Ecto neural progenitor cell (in vitro differentiated cells): Measurements from ENCODE around the gene PDYN.
"Not testable (repeated sequence)": the region's sequence is repeated elsewhere in the genome, so short reads cannot be mapped to it uniquely, and the experiment has no call there.

ENCODE experiments used
- DNase-seq: peaks from one replicate; pipeline ENCODE4 v3.0.0-alpha.2; 2018; ENCODE audit warnings: low spot score

The PDYN gene

GRCh38 chr20:1993986-1994385 is at the start of gene PDYN:
PDYN (minus strand) TSS chr20:1994058; CDS start chr20:1983084, 10,974 bp downstream.
- peak; percentile 54 for DNase-seq

DNA sequence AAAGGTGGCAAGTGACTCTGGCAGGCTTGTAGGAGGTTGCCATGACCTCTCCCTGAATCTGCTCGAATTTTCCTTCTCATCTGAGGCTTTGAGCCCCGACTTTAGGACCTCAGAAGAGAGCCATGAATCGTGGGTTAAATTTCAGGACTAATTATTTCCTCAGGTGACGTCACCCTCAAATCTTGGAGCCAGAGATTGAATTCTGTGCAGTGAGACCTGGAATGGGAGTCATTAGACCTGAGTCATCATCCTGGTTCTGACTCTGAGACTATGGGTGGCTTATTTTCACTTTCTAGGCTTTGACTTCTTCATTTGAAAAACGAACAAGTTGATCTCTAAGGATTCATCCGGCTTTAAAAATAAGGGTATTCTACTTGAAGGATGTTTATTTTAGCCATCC is 48.5 kb upstream of the PDYN start:
- no peak for DNase-seq

DNA sequence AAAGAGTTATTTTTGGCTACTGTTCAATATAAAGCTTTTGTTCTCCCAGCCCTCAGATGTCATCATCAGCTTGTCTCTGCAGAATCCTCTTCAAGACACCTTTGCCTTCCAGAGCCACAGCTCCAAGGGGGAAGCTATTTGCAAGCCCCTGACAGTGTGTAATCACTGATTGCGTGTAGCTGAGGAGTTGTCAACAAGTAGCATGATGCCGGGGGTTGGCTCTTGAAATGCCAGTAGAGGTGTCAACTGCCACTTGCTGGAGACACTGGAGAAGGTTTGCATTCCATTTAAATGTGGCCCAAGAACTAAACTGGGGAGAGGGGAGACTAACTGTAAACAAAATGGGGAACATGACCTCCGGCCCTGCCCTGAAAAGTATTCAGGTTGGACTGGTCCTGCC is 44.3 kb upstream of the PDYN start:
- no peak for DNase-seq

- DNase-seq, result no peak
Observed at GRCh38 chr20:2037296-2037914, 43.5 kb upstream of the PDYN start.

- DNase-seq, result not testable (repeated sequence)
Observed at GRCh38 chr20:2036357-2036756, 42.5 kb upstream of the PDYN start.

GRCh38 chr20:2032168-2032567 is 38.3 kb upstream of the PDYN start:
- peak; percentile 62 for DNase-seq

DNA sequence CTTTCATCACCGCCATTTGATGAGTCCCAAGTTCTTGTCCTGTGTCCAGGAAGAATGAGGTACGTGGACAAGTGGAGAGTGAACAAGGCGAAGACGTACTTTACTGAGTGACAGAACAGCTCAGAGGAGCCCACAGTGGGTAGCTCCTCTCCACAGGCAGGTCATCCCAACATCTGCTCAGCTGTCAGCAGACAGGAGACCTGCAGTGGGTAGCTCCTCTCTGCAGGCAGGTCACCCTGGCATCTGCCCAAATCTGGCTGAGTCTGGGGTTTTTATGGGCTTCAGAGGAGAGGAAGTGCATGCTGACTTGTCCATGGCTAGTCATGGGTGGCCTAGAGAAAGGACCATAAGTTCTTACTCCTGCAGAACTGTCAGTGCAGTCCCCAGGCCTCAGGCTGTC is 32.7 kb upstream of the PDYN start:
- no peak for DNase-seq

- DNase-seq, result no peak
Observed at GRCh38 chr20:2026004-2026403, 32.1 kb upstream of the PDYN start.

DNA sequence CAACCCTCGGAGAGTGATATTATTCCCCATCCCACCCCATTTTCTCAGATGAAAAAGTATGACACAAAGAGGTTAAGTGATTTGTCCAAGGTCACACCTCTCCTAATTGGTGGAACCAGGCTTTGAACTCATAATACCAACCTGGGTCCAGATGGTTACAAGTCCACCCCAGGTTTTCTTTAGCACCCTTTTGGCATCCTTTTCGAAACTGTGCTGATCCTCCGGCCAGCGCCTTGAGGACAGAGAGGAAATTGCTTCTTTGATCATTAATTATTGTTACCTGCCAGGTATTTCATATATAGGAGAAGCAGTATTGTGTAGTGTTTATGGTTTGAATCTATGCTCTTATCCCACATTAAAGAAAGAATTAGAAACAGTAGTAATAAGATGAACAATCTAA is 29.3 kb upstream of the PDYN start:
- DNase-seq, result no peak

DNA sequence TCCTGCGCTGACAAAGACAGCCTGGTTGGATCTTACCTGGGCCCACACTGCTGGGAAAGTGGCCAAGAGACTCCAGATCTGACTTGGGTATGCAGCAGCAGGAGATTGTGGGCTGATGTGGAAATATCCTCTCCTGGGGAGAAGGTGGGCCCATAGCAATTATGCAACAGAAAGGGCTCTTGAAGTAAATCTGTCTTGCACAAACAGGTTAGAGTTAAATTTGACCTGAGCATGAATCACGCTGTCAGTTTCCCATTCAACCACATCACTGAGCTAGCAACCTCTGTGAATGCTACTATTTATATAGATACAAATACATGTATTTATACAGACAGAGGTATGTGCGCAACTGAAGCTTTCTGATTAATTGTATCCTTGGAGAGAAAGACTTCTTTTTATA is 28.3 kb upstream of the PDYN start:
- DNase-seq, result peak; percentile 14

- DNase-seq, result no peak
Observed at GRCh38 chr20:2010533-2010932, 16.7 kb upstream of the PDYN start.

DNA sequence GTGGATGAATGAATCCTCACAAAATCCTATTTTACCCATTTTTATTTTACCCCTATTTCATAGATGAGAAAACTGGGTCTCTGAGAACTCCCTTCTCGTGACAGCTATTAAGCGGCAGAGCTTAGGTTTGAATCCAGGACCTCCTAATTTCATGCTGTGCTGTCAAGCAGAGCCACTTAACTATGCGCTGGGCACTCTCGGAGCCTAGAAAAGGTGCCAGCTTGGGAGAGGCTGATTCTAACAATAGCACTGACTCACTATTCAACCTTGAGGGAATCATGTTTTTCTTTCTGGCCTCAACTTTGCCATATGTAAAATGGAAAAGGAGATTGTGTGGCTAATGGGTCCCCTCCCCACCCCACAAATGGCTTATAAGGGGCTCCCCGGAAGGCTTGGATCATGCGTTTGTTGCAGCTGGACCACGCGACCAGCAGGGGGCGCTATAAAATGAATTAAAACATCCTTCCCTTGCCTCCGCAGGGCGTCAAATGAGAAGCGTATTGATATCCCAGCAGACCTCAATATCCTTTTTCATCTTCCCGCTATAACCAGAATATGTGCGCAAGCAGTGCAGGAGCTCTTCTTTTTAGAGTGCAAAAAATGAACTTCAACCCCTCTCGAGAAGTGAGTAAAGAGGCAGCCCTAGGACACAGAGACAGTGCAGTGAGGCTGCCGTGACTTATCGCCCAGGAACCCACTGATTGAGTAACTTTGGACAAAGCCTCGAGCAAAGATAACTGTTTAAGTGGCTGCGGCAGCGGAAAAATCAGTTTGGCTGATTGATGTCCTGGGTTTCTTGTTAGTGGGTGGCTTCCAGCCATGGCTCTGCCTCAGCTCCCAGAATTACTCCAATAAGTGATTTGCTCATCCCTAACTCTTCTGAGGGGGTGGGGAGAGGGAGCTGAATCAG is 12.8 kb upstream of the PDYN start:
- peak; percentile 74 for DNase-seq

DNA sequence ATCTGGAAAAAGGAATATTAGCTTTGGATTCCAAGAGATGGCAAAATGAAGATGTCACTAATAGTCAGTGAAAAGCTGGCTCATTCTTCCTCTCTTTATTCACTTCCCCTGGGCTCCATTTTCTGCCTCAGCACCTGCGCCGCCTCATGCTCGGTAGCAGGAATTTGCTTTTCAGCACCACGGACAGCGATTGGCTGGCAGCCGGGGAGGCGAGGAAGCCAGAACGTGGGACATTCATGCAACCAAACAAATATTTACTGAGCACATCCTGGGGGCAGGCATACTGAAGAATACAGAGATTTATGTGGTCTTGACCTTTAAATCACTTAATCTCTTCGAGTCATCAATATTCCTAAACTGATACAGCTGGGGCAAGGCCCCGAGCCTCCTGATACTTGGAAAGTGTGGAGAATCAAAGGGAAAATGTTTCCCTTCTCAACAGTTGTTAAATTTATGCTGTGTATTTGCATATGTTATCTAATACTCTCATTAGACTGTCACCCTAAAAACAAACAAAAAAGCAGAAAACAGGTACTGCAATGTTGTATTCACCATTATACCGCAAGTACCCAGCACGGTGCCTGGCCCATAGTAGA is 12.1 kb upstream of the PDYN start:
- DNase-seq, result peak; percentile 87

- DNase-seq, result no peak
Observed at GRCh38 chr20:2005359-2005758, 11.5 kb upstream of the PDYN start.

- DNase-seq, result peak; percentile 12
Observed at GRCh38 chr20:2004171-2004570, 10.3 kb upstream of the PDYN start.

- DNase-seq, result peak; percentile 18
Observed at GRCh38 chr20:2002365-2002764, 8.5 kb upstream of the PDYN start.

GRCh38 chr20:2001119-2001518 is 7.3 kb upstream of the PDYN start:
- no peak for DNase-seq

DNA sequence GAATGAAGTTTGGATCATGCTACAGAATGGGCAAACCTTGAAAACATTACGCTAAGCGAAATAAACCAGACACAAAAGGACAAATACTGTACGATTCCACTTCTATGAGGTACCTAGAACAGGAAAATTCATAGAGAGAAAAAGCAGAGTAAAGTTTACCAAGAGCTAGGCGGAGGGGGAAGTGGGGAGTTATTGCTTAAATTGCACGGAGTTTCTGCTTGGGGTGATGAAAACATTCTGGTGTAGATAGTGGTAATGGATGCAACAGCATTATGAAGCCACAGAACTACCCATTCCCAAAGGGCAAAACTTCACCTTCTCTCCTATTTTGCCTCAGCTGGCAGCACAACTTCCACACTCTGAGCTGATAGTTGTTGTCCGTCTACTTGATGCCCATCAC is 6.4 kb upstream of the PDYN start:
- no peak for DNase-seq

GRCh38 chr20:1998715-1999114 is 4.9 kb upstream of the PDYN start:
- peak; percentile 16 for DNase-seq

DNA sequence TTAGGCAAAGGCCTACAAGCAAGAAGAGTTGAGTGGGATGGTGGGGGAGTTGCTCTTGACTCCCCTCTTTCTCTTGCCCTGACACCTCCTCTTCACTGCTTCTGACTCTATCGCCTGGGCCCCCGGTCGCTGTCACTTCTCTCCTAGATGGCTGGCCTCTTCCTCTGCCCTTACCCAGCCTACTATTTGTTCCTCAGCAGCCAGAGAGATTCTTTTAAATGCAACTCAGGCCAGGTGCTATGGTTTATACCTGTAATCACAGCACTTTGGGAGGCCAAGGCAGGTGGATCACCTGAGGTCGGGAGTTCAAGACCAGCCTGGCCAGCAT is 4.3 kb upstream of the PDYN start:
- DNase-seq, result peak; percentile 20

GRCh38 chr20:1997483-1998192 is 3.8 kb upstream of the PDYN start:
- peak; percentile 38 for DNase-seq

- peak; percentile 33 for DNase-seq
Observed at GRCh38 chr20:1995531-1996310, 1.9 kb upstream of the PDYN start.
